Epithelial cell of proximal tubule (primary cell): Measurements from ENCODE around the gene ADGRD1. TPM values are rescaled to one million over a fixed set of nuclear protein-coding genes. Genes with fewer than 3 reads are reported as not detected.

Experiments used
- DNase-seq: peaks from one replicate; pipeline ENCODE4 v3.0.0-alpha.2; 2011; ENCODE audit warnings: low read depth
- H3K4me3 ChIP-seq: 2 replicates; pipeline ENCODE4 v1.5.1; 2011; ENCODE audit warnings: low read depth, mild to moderate bottlenecking, low read length
- CTCF ChIP-seq: conservative IDR thresholded peaks from 2 replicates; pipeline ENCODE4 v1.5.1; 2012; ENCODE audit warnings: low read depth, mild to moderate bottlenecking, low read length
- total RNA-seq: library from RNA; depleted of rRNA; stranded (reverse); fragments of >200 nt; gene quantifications from 2 replicates; pipeline ENCODE4 v1.2.3, GENCODE V29; 2015

ADGRD1 gene
- total RNA-seq, 1 donor from 2014 or later: not detected

- TF ChIP-seq CTCF: no peak
- DNase-seq: no peak
- H3K4me3 ChIP-seq: no peak overlapping the region
Observed at GRCh38 chr12:131024026-131024425, 70.3 kb downstream of the ADGRD1 start.

- no peak overlapping the region for H3K4me3 ChIP-seq
- DNase-seq: no peak
- TF ChIP-seq CTCF: no peak
Observed at GRCh38 chr12:131024721-131025120, 71.0 kb downstream of the ADGRD1 start.

- no peak for TF ChIP-seq CTCF
- no peak overlapping the region for H3K4me3 ChIP-seq
- no peak for DNase-seq
Observed at GRCh38 chr12:131025234-131025633, 71.5 kb downstream of the ADGRD1 start.

- H3K4me3 ChIP-seq: no peak overlapping the region
- no peak for TF ChIP-seq CTCF
- DNase-seq: no peak
Observed at GRCh38 chr12:131025939-131026702, 72.4 kb downstream of the ADGRD1 start.

- H3K4me3 ChIP-seq: no peak overlapping the region
- no peak for DNase-seq
- no peak for TF ChIP-seq CTCF
Observed at GRCh38 chr12:131026754-131027153, 73.0 kb downstream of the ADGRD1 start.

GRCh38 chr12:131027264-131027663 lies 73.6 kb downstream of the ADGRD1 start:
- no peak overlapping the region for H3K4me3 ChIP-seq
- no peak for DNase-seq
- TF ChIP-seq CTCF: no peak

GRCh38 chr12:131027876-131028586 lies 74.3 kb downstream of the ADGRD1 start:
- DNase-seq: no peak
- H3K4me3 ChIP-seq: no peak overlapping the region
- no peak for TF ChIP-seq CTCF
